Hepatocyte (in vitro differentiated cells): ENCODE results near the gene IL20RB. TPM values are rescaled to one million over a fixed set of nuclear protein-coding genes. Genes with fewer than 3 reads are reported as not detected.

Experiments used
- DNase-seq: peaks from one replicate; pipeline ENCODE4 v3.0.0-alpha.2; 2016; ENCODE audit warnings: low spot score
- H2AFZ ChIP-seq: fragments of 200-600 bp; sonication (generic); 2 replicates; pipeline ENCODE4 v1.6.0; 2016; ENCODE audit warnings: antibody characterized with exemption, mild to moderate bottlenecking
- H3K27ac ChIP-seq: fragments of 200-600 bp; sonication (generic); 2 replicates; pipeline ENCODE4 v1.5.1; 2016; ENCODE audit warnings: mild to moderate bottlenecking
- H3K27me3 ChIP-seq: fragments of 200-600 bp; sonication (generic); 2 replicates; pipeline ENCODE4 v1.6.1; 2016
- H3K36me3 ChIP-seq: fragments of 200-600 bp; sonication (generic); replicated peaks from 2 replicates; pipeline ENCODE4 v1.5.1; 2016; ENCODE audit warnings: low read depth; ENCODE audit not compliant: insufficient read depth
- H3K4me1 ChIP-seq: fragments of 200-600 bp; sonication (generic); 2 replicates; pipeline ENCODE4 v1.5.1; 2016; ENCODE audit warnings: mild to moderate bottlenecking, moderate library complexity; ENCODE audit not compliant: insufficient read depth
- H3K4me2 ChIP-seq: fragments of 200-600 bp; sonication (generic); 2 replicates; pipeline ENCODE4 v1.6.0; 2016
- H3K4me3 ChIP-seq: fragments of 200-600 bp; sonication (generic); 2 replicates; pipeline ENCODE4 v1.5.1; 2016; ENCODE audit warnings: mild to moderate bottlenecking
- H3K79me2 ChIP-seq: fragments of 200-600 bp; sonication (generic); 2 replicates; pipeline ENCODE4 v1.6.0; 2017; ENCODE audit warnings: mild to moderate bottlenecking
- H3K9me2 ChIP-seq: fragments of 200-600 bp; sonication (generic); replicated peaks from 2 replicates; pipeline ENCODE4 v1.6.0; 2017; ENCODE audit warnings: mild to moderate bottlenecking; ENCODE audit not compliant: insufficient read depth
- H3K9me3 ChIP-seq: fragments of 200-600 bp; sonication (generic); 2 replicates; pipeline ENCODE4 v1.5.1; 2016; ENCODE audit warnings: low read depth, mild to moderate bottlenecking
- H4K20me1 ChIP-seq: fragments of 200-600 bp; sonication (generic); 2 replicates; pipeline ENCODE4 v1.6.0; 2016; ENCODE audit warnings: mild to moderate bottlenecking; ENCODE audit not compliant: insufficient read depth, poor library complexity, severe bottlenecking
- EZH2 ChIP-seq: fragments of 200-600 bp; sonication (generic); IDR thresholded peaks from 2 replicates; pipeline ENCODE4 v1.6.1; 2016; ENCODE audit warnings: antibody characterized with exemption, mild to moderate bottlenecking, borderline replicate concordance
- EZH2phosphoT487 ChIP-seq: fragments of 200-600 bp; sonication (generic); IDR thresholded peaks from one replicate; pipeline ENCODE4 v1.6.1; 2018; ENCODE audit warnings: antibody characterized with exemption, mild to moderate bottlenecking, low read depth, moderate library complexity; ENCODE audit not compliant: unreplicated experiment, severe bottlenecking
- WGBS: methylation state at CpG from one replicate; pipeline ENCODE4 v1.1.6; 2016; ENCODE audit warnings: low lambda C conversion rate; ENCODE audit errors: missing lambda C conversion rate; 5-methylcytosine and 5-hydroxymethylcytosine counted together
- polyA plus RNA-seq: library from polyadenylated mRNA; unstranded; fragments of >200 nt; fragmentation: Nextera tagmentation; extraction: Ambion mirVana; gene quantifications from 2 replicates; pipeline ENCODE4 v1.2.1, GENCODE V29; 2016
- total RNA-seq: library from RNA; depleted of rRNA; stranded (reverse); fragments of >200 nt; gene quantifications from 2 replicates; pipeline ENCODE4 v1.2.3, GENCODE V29; 2014
- TF ChIP-seq, protein P1 (sequence below): fragments of 200-600 bp; sonication (generic); IDR thresholded peaks from 2 replicates; pipeline ENCODE4 v1.5.1; 2016; ENCODE audit warnings: antibody characterized with exemption, mild to moderate bottlenecking; ENCODE audit not compliant: poor library complexity

The IL20RB gene
- total and polyA plus RNA-seq, 2 experiments from 2014 or later = 0.50 to 0.59 TPM

- H3K36me3 ChIP-seq = no peaks in the 10 kb centered on the region
- H3K4me1 ChIP-seq = no peaks in the 10 kb centered on the region
- H3K9me2 ChIP-seq = no peaks in the 10 kb centered on the region
- H3K27ac ChIP-seq = no peak overlapping the region
- H3K4me2 ChIP-seq = no peak overlapping the region
- H3K9me3 ChIP-seq = peaks cover 4% of the 10 kb centered on the region
- no peak overlapping the region for H2AFZ ChIP-seq
- peaks cover 69% of the 10 kb centered on the region for H3K79me2 ChIP-seq
- H3K4me3 ChIP-seq = no peak overlapping the region
- 95% methylated on average over 1 of the region's 1 CpG for WGBS
- no peak for DNase-seq
- H3K27me3 ChIP-seq = no peaks in the 10 kb centered on the region
- no peak for TF ChIP-seq EZH2phosphoT487
- TF ChIP-seq EZH2 = no peak
- TF ChIP-seq, protein P1, sequence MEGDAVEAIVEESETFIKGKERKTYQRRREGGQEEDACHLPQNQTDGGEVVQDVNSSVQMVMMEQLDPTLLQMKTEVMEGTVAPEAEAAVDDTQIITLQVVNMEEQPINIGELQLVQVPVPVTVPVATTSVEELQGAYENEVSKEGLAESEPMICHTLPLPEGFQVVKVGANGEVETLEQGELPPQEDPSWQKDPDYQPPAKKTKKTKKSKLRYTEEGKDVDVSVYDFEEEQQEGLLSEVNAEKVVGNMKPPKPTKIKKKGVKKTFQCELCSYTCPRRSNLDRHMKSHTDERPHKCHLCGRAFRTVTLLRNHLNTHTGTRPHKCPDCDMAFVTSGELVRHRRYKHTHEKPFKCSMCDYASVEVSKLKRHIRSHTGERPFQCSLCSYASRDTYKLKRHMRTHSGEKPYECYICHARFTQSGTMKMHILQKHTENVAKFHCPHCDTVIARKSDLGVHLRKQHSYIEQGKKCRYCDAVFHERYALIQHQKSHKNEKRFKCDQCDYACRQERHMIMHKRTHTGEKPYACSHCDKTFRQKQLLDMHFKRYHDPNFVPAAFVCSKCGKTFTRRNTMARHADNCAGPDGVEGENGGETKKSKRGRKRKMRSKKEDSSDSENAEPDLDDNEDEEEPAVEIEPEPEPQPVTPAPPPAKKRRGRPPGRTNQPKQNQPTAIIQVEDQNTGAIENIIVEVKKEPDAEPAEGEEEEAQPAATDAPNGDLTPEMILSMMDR = no peak
- no peaks in the 10 kb centered on the region for H4K20me1 ChIP-seq
Measured at GRCh38 chr3:136939489-136939888, 18.3 kb upstream of the IL20RB start.

DNA sequence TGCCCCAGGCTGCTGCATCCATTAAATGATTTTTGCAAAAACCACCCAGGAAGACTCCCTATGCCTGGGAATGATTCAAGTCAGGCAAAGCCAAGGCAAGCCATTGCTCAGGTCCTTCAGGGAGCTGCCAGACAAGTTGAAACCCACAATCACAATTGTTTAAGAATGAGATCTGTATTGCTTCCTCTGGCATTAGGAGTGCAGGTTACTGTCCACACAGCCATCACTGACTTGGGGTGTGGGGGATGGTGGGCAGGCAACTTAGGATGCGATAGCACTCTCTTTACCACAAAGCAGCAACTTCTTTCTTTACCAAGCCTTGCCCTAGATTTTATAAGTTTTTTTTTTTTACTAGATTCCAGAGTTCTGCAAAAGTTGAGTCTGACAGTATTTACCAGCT is 15.0 kb upstream of the IL20RB start:
- TF ChIP-seq, protein P1 = no peak
- TF ChIP-seq EZH2 (no peak), EZH2phosphoT487 (no peak)
- H3K27me3 ChIP-seq = no peaks in the 10 kb centered on the region
- peaks cover 5% of the 10 kb centered on the region for H3K4me1 ChIP-seq
- H3K4me3 ChIP-seq = no peak overlapping the region
- 95% methylated on average over 1 of the region's 1 CpG for WGBS
- H3K9me2 ChIP-seq = no peaks in the 10 kb centered on the region
- H3K9me3 ChIP-seq = no peaks in the 10 kb centered on the region
- H3K79me2 ChIP-seq = peaks cover 51% of the 10 kb centered on the region
- no peaks in the 10 kb centered on the region for H4K20me1 ChIP-seq
- no peak overlapping the region for H2AFZ ChIP-seq
- H3K27ac ChIP-seq = no peak overlapping the region
- DNase-seq = no peak
- H3K36me3 ChIP-seq = no peaks in the 10 kb centered on the region
- no peak overlapping the region for H3K4me2 ChIP-seq

GRCh38 chr3:136943436-136943835 is 14.3 kb upstream of the IL20RB start:
- WGBS = 83% methylated on average over 3 of the region's 3 CpGs
- Histone ChIP-seq H2AFZ (no peak overlapping the region), H3K79me2 (peaks cover 44% of the 10 kb centered on the region)

More at GRCh38 chr3:136943436-136943835, 14.3 kb upstream of the IL20RB start:
- H3K9me3 ChIP-seq = no peaks in the 10 kb centered on the region
- H4K20me1 ChIP-seq = no peaks in the 10 kb centered on the region
- no peaks in the 10 kb centered on the region for H3K27me3 ChIP-seq
- no peaks in the 10 kb centered on the region for H3K9me2 ChIP-seq
- H3K36me3 ChIP-seq = no peaks in the 10 kb centered on the region
- no peak for DNase-seq
- H3K4me1 ChIP-seq = peaks cover 5% of the 10 kb centered on the region
- H3K27ac ChIP-seq = no peak overlapping the region
- TF ChIP-seq, protein P1 = no peak
- no peak for TF ChIP-seq EZH2phosphoT487
- no peak for TF ChIP-seq EZH2
- H3K4me3 ChIP-seq = no peak overlapping the region
- no peak overlapping the region for H3K4me2 ChIP-seq
